ENCODE measurements around the gene ANKRD1.
"Not testable (repeated sequence)": the region's sequence is repeated elsewhere in the genome, so short reads cannot be mapped to it uniquely, and the experiment has no call there.

The ANKRD1 gene

DNA sequence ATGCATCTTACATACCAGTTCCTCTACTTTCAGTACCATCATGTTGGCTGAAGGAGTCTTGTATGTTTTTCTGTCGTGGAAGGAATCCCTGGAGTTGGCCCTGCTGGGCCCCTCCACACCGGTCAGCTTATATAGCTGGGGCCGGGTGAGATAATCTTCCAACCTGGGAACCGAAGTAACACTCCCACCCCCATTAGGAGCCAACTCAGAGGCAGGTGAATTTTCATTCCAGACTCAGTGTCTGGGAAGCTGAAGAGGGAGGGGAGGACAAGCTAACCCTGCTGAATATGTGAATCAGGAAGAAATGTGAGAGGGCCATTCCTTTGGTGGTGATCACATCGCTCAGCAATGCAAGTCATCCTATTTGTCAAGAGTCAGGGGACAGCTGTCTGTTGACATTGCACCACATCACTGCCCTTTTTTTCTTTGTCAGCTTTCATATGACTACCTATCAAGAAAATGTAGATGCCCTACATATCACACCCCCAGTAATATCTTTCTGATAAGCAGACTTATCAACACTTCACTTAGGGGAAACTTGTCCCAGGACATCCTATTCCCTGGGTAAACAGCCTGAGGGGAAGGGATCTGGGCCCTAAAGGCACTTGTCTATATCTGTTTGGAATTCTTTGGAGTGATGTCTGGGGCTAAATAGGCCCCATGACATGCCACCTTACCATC is at the start of gene ANKRD1:
Gene ANKRD1 (minus strand): TSS at position 102 of the 681 bp plus-strand sequence. CDS start 60 bp downstream, at position 42.
- peak; percentile 97 for FAIRE-seq
- DNase-seq (ENCODE audit: low spot score), result peak; percentile 100

GRCh38 chr10:90969947-90970673 is 49.2 kb upstream of the ANKRD1 start:
- DNase-seq (ENCODE audit: low spot score) (peak; percentile 57), FAIRE-seq (peak; percentile 56)

DNA sequence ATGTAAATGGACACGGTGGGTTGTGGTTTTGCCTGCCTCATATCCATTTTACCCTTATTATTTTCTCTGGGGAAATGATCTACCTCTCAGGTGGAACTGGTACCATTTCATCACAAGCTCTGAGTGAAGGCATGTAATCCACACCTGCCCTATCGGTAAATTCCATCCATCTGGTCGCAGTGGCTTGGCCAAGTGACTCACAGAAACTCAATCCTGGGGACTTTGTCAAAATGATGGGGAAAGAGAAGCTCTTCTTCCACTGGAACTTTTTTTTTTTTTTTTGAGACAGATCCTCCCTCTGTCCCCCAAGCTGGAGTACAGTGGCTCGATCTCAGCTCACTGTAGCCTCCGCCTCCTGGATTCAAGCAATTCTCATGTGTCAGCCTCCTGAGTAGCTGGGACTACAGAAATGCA is 48.2 kb upstream of the ANKRD1 start:
- FAIRE-seq (no peak), DNase-seq (ENCODE audit: low spot score) (peak; percentile 34)

DNA sequence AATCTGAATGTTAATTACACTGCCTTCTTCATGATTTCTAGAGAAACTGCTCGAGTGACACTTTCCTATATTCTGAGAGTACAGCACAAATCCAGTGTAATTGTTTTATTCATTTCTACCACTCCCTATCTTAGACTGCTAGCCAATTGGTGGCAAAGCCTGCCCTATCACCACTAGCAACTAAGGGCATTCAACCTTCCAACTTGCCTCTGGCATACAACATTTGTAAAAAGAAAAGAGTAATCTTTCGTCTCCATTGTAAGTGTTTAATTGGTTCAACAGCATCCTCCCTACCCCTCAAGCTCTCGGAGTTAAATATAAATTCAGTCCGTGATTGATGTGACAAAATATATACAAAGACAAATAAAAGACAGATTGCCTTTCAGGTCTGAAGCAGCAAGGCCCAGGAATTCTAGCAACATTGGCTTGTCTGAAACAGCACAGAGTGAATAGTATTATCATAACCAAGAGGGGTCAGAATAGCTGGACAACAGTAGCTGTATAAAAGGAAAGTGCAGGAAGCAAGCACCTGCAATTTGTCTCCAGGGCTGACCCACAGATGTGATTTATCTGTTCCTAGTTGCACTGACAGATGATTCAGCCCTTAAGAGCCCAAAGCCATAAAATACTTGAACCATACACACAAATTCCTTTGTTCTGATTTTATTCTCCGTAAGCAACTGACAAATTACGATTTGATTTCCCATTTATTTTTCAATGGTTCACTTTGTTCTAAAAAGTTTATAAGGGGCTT is 47.6 kb upstream of the ANKRD1 start:
- FAIRE-seq (peak; percentile 94), DNase-seq (ENCODE audit: low spot score) (peak; percentile 90)

DNA sequence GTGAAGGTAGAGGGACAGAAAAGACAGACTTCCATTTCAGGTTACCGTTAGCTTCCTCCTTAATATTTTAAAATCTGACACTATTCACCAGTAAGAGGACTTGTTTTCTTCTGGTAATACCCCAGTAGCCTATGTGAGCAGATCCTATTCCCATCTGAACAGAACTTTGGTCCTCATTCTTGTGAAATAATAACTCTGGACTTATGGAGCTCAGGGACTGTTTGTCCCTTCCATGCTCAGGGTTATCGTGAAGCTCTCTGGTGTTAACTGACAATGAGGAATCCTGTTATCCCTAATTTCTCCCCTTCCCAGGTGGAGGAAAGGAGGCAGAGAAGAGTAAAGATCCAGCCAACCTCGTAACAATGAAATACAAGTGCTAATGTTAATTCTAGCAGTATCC is 47.0 kb upstream of the ANKRD1 start:
- DNase-seq (ENCODE audit: low spot score), result no peak
- no peak for FAIRE-seq

GRCh38 chr10:90966146-90966545 is 45.3 kb upstream of the ANKRD1 start:
- DNase-seq (ENCODE audit: low spot score) (no peak), FAIRE-seq (no peak)

GRCh38 chr10:90965720-90966119 is 44.8 kb upstream of the ANKRD1 start:
- FAIRE-seq, result no peak
- DNase-seq (ENCODE audit: low spot score), result no peak

DNA sequence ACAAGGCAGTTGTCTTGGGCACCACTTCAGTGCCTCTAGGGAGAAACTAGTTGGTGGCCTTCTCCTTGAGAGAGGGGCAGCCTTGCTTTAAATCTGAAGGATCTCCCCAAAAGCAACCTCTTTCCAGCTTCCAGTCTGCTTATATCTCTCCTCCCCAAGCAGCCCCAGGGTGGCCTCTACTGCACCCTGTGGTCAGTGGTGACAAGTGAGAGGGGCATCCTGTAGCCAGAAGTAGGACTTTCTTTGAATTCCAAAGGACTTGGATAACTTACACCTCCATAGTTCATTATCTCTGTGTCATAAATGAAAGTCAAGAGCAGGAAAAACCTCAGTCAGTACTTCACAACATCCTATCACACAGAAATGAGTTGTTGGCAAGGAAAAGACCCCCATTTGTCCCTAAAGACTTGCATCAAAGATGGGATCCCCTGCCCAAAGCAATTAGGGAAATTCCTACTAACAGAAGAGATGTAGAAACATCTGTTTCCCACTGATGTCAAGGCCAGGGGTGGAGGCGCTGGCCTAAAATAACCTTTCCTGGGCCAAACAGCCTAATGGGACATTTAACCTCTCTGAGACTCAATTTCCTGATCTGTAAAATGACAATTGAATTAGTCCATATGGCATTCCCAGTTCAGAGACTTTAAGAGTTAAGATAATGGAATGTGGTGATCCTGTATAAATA is 44.0 kb upstream of the ANKRD1 start:
- DNase-seq (ENCODE audit: low spot score) (no peak), FAIRE-seq (no peak)

DNA sequence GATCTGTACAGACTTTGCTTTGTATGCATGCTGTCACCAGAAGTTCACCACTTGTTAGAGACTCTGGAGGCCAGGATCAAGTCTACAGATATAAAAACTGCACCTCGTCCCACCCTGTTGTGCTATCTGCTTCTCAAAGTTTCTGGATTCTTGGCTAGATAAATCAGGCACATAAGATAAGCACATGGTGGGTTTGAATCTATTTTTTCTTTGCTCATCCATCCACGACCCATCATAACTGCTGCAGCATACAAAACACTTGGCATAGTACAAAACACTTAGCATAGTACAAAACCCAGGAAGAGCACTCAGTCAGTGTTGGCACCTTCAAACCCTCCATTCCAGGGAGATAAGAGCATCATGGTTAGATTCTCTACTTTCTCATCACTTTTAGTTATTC is 42.4 kb upstream of the ANKRD1 start:
- DNase-seq (ENCODE audit: low spot score), result no peak
- no peak for FAIRE-seq

DNA sequence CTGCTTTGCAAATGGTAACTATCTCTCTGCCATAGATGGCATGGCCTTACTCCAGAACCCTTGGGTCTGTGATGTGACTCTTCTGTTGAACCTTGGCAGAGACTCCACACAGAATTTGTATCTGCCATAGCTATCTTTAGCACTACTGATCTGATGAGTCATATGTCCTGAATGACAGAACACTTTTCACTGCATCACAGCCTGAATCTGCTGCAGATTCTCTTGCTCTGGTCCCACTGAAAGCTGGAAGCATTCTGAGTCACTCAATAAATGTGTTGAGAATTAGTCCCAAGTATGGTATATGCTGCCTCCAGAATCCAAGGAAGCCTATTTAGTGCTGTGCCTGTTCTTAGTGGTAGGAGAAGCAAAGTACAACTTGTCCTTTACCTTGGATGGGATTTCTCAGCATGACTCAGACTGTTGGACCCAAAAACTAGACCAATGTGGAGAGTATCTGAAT is 39.5 kb upstream of the ANKRD1 start:
- FAIRE-seq (peak; percentile 88), DNase-seq (ENCODE audit: low spot score) (peak; percentile 94)

DNA sequence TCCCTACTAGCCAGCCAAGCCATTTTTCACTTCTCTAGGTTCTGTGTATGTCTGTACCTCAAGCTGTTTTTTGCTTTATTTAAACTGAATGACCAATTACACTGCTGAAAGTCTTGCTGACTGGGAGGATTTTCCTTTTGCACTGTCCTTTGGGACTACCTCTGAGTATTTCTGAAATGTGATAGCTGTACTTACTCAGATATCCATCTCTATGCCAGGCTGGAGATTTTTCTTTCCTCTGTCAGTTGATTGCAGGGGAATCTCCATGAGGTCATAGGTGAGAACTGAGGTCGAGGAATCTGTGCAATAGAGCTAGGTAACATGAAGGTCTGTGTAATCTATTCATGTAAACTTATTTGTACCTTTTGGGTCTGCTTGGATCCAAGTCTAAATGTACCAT is 38.9 kb upstream of the ANKRD1 start:
- peak; percentile 14 for DNase-seq (ENCODE audit: low spot score)
- FAIRE-seq, result no peak

- DNase-seq (ENCODE audit: low spot score) (no peak), FAIRE-seq (no peak)
Observed at GRCh38 chr10:90958781-90959180, 37.9 kb upstream of the ANKRD1 start.

DNA sequence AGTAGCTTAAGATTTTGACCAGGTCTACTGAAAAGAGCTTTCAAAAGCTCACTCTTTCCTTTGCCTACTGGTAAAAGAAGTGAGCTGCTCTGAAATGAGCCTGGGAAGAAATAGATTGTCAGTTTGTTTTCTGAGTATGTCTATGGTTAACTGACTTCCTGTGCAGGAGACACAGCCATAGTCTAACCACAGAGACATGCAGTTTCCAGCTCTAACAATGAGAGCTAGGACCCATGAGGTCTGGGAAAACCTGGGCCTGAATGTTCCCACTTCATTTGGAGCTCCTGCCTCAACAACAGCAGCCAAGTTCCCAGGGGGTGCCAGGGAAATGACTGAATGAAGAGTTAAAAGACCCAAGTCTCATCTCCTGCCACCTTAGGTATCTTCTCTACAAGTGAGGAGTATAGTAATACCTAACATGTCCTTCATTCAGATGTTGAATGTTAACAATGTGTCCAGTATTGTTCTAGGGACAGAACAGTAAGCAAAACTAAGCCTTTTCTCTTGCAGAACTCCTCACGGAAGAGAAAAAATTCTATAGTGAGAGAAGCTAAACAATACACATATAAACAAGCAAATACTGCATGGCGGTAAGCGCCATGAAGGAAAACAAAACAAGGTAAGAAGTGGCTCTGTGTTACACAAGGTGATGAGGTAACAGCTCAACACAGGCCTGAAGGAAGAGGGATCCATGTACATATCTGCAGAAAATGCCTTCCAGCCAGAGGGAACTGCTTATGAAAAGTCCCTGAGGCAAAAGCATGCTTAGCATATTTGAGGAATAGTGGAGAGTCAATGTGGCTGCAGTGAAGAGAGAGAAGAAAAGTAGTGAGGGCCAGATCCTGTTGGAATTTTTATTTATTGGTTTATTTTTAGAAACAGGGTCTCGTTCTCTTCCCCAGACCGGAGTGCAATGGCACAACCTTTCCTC is 26.4 kb upstream of the ANKRD1 start:
- FAIRE-seq, result no peak

DNA sequence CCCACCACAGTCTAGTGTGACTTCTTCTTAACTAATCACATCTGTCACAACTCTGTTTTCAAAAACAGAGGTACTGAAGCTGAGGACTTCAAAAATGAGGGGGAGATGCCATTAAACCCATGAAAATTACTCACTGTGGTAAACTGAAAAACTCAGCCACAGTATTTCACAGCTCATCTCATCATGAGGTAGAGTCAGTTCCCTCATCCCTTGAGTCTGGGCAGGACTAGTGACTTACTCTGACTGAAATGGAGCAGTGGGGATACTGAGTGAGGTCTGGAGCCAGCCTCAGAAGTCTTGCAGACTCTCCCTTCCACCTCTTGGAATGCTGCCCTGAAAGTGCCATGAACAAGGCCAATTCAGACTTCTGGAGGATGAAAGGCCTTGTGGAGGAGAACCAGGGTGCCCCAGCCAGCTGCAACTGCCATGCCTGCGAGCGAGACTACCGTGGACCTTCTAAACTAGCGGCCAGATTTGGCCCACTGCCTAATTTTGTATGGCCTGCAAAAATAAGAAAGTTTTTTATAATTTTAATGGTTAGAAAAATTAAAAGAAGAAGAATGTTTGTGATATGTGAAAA is 24.7 kb upstream of the ANKRD1 start:
- DNase-seq (ENCODE audit: low spot score), result no peak
- FAIRE-seq, result no peak

More for the DNA sequence above, 26.4 kb upstream of the ANKRD1 start:
- peak; percentile 11 for DNase-seq (ENCODE audit: low spot score)

DNA sequence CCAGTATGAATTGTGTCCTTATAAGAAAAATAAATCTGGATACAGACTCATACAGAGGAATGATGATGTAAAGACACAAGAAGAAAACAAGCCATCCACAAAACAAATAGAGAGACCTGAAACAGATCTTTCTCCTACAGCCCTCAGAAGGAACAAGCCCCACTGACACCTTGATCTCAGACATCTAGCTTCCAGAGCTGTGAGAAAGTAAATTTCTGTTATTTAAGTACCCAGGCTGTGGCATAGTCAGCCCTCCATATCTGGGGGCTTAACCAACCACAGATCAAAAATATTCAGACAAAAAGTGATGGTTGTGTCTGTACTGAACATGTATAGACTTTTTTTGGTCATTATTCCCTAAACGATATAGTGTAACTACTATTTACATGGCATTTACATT is 23.9 kb upstream of the ANKRD1 start:
- FAIRE-seq (no peak), DNase-seq (ENCODE audit: low spot score) (no peak)

DNA sequence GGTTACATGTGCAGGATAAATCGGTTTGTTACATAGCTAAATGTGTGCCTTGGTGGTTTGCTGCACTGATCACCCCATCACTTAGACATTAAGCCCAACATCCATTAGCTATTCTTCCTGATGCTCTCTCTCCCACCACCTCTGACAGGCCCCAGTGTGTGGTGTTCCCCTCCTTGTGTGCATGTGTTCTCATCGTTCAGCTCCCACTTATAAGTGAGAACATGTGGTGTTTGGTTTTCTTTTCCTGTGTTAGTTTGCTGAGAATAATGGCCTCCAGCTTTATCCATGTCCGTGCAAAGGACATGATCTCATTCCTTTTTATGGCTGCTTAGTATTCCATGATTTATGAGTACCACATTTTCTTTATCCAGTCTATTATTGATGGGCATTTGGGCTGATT is 22.1 kb upstream of the ANKRD1 start:
- FAIRE-seq; DNase-seq (ENCODE audit: low spot score): not testable (repeated sequence)

GRCh38 chr10:90939648-90940047 is 18.8 kb upstream of the ANKRD1 start:
- FAIRE-seq (no peak), DNase-seq (ENCODE audit: low spot score) (no peak)

DNA sequence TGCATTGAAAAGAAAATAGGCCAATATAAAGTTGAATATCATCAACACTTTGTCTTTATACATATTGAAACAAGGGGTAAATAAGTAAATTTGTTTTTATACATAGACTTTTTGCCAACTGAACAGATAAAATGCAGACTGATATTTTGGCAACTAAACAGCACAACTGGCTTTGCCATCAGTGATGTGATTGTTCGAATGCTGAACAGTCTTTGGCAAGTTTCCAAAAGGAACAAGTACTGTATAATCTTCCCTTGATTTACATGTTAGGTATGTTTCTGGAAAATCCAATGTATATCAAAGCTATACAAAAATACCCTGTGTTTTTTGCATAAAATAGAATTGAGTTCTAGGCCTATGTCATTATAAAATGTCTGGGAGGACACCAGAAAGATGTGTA is 18.2 kb upstream of the ANKRD1 start:
- FAIRE-seq (no peak), DNase-seq (ENCODE audit: low spot score) (no peak)

DNA sequence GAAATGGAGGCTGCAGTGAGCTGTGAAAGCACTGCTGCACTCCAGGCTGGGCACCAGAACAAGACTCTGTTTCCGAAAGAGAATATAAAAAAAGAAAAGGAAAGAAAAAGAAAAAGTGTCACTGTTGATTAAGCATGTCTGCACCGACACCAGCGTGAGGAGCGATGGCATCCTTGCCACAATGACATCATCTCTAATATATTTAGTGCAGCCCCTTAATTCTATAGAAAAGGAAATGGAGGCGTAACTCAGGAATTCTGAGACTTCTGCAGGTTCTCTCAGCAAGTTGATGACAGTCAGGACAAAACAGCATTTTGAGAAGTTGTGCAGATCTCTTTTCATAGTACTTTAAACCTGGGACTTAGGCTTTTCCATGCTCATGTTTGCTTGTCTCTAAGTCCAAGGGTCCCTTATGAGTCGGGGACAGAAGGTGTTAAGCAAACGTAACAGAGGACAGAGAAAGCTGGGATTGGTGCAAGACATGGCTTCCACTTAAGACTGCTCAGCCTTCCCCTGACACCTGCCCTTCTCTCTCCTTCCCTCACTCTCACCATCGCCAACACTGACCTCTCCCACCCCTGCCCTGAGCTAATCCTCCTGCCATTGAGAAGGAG is 16.9 kb upstream of the ANKRD1 start:
- no peak for FAIRE-seq
- peak; percentile 47 for DNase-seq (ENCODE audit: low spot score)

- FAIRE-seq, result no peak
- DNase-seq (ENCODE audit: low spot score), result no peak
Observed at GRCh38 chr10:90936276-90936659, 15.4 kb upstream of the ANKRD1 start.

All from RCC 7860 (cell line).